ENCODE measurements around the gene BROX. TPM values are rescaled to one million over a fixed set of nuclear protein-coding genes. Genes with fewer than 3 reads are reported as not detected.

The BROX gene
- total RNA-seq, 2 donors from 2014 or later: 56.8 to 79.8 TPM

DNA sequence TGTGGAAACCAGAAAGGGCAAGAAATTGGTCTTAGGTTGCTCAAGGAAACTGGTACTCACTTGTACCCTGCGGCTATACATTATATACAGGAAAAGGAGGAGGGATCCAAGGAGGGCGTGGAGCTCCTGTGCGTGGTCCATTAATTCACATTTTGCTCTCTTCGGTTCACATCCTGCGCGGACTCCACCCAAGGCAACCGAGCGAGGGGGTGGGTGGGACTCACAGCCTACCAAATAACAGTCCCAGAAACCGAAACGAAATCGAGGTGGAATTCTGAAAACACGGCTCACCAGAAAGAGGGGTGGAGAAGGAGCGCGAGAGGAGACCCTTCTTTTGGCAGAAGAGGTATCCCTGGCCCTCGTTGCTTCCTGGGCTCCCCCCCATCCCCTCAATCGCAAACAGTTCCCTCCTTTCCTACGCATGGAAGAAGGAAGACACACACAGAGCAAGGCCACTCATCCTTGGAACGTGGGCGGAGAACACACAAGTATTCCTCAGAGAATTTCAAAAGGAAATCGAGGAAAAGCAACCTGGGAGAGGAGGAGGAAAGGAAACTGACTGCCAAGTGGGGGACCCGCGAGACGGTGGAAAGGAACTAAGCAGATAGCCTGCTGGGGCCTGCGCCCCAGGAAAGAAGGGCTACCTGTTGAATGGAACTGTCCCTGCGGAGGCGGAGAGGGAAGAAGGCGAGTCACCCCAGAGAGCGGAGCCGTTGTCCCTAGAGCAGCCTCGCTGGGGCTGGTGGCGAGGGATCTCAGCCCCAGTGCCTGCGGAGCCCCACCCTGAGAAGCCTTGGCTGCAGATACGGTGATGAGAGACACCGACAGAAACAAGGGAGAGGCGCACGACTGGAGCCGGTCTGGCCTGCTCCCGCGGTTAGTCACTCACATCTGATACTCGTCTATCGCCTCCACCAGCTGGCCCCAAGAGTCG is 778 bp upstream of the BROX start:
- peak overlapping the region; percentile 98 for H3K27ac ChIP-seq
- intact Hi-C loops (cut with DNase I): loop anchor here (5.0 kb wide), 1 partner anchor 59 kb away; no protein-coding TSS in a partner anchor
- H3K4me3 ChIP-seq: peak overlapping the region; percentile 63
- no peak for TF ChIP-seq CTCF (IDR thresholded peaks at IDR 0.05)
- peak; percentile 72 for DNase-seq
- peak overlapping the region; percentile 72 to 97 for H3K9ac ChIP-seq (ENCODE audit: low read depth in 2 of 2, low read length in 2 of 2)
- H3K27me3 ChIP-seq: no peaks in the 10 kb centered on the region
- no peaks in the 10 kb centered on the region for H3K4me1 ChIP-seq
- H3K36me3 ChIP-seq: no peaks in the 10 kb centered on the region
- no peaks in the 10 kb centered on the region for H3K9me3 ChIP-seq

DNA sequence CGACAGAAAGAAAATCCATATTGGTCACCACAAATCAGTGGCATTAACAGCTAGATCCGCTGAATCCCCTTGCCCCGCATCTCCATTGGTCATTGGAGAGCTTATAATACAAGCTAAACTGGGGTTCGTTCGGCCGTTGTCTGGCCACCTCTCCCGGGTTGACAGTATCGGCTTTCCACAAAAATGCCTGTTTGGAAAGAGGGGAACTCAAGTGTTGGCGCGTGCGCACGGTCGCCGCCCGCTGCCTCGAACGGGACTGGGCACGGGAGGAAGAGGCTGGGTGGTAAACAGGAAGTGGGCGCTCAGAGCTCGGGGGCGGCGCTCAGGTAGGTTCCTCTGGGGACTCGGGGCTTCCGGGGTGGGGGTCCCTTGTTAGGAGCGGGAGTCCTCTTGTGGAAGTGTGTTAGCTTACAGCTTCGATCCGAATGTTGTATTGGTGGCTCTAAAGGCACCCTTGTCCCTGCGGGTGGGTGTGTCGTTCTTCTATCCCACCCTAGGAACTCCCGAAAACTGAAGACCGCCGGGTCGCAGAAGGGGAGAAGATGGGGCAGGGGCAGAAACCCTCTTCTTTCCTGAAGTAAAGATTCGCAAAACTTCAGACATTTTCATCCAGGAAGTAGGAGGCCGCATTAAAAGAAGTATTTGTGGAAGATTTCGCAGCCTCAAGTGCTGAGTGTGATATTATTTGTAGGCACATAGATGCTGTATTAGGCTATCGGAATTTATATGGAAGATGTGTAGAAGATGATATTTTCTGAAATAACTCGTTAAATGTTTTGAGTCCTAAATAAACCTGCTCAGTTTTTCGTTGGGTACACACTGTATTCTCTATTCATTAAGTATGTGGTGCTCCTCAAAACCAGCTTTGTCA is 962 bp downstream of the BROX start:
- no peaks in the 10 kb centered on the region for H3K27me3 ChIP-seq
- H3K27ac ChIP-seq: peak overlapping the region; percentile 98
- H3K4me3 ChIP-seq: peak overlapping the region; percentile 63
- H3K9me3 ChIP-seq: no peaks in the 10 kb centered on the region
- H3K9ac ChIP-seq (ENCODE audit: low read depth in 2 of 2, low read length in 2 of 2): peak overlapping the region; percentile 84 to 97
- DNase-seq: peak; percentile 96
- no peaks in the 10 kb centered on the region for H3K4me1 ChIP-seq
- intact Hi-C loops (cut with DNase I): loop anchor here (5.0 kb wide), 1 partner anchor 61 kb away; no protein-coding TSS in a partner anchor
- no peak for TF ChIP-seq CTCF (IDR thresholded peaks at IDR 0.05)
- H3K36me3 ChIP-seq: peaks cover 4% of the 10 kb centered on the region

- H3K27me3 ChIP-seq: no peaks in the 10 kb centered on the region
- DNase-seq: no peak
- no peak overlapping the region for H3K4me3 ChIP-seq
- no peak overlapping the region for H3K27ac ChIP-seq
- intact Hi-C loops (cut with DNase I): no loop called here
- no peak overlapping the region for H3K9ac ChIP-seq (ENCODE audit: low read depth in 2 of 2, low read length in 2 of 2)
- no peak for TF ChIP-seq CTCF (IDR thresholded peaks at IDR 0.05)
- no peaks in the 10 kb centered on the region for H3K4me1 ChIP-seq
- H3K36me3 ChIP-seq: peaks cover 12% of the 10 kb centered on the region
- H3K9me3 ChIP-seq: no peaks in the 10 kb centered on the region
These were observed 4.0 kb downstream of the BROX start for GRCh38 chr1:222716393-222716792.

- H3K27ac ChIP-seq: no peak overlapping the region
- H3K27me3 ChIP-seq: no peaks in the 10 kb centered on the region
- peaks cover 26% of the 10 kb centered on the region for H3K36me3 ChIP-seq
- TF ChIP-seq CTCF (IDR thresholded peaks at IDR 0.05): no peak
- no peak overlapping the region for H3K4me3 ChIP-seq
- no peaks in the 10 kb centered on the region for H3K9me3 ChIP-seq
- H3K9ac ChIP-seq (ENCODE audit: low read depth in 2 of 2, low read length in 2 of 2): no peak overlapping the region
- intact Hi-C loops (cut with DNase I): loop anchor here (5.0 kb wide), 1 partner anchor 66 kb away; no protein-coding TSS in a partner anchor
- DNase-seq: no peak
- no peaks in the 10 kb centered on the region for H3K4me1 ChIP-seq
These were observed 16.4 kb downstream of the BROX start for GRCh38 chr1:222728746-222729145.

GRCh38 chr1:222730866-222731265 is 18.5 kb downstream of the BROX start:
- no peak for TF ChIP-seq CTCF (IDR thresholded peaks at IDR 0.05)
- Histone ChIP-seq H3K9ac (ENCODE audit: low read depth in 2 of 2, low read length in 2 of 2) (no peak overlapping the region), H3K9me3 (no peaks in the 10 kb centered on the region), H3K27me3 (no peaks in the 10 kb centered on the region), H3K27ac (no peak overlapping the region), H3K36me3 (peaks cover 22% of the 10 kb centered on the region), H3K4me3 (no peak overlapping the region), H3K4me1 (no peaks in the 10 kb centered on the region)
- DNase-seq: no peak
- intact Hi-C loops (cut with DNase I): no loop called here
